HG03025 (cell line): Measurements from ENCODE around the gene GOLT1B.

Experiments used
- ATAC-seq: cut with Tn5 transposase; IDR thresholded peaks from one replicate; pipeline ENCODE4 v1.9.1; 2021; ENCODE audit warnings: mild to moderate bottlenecking, moderate library complexity; ENCODE audit not compliant: unreplicated experiment, low FRiP score

GOLT1B gene

GRCh38 chr12:21559855-21560569, 58.4 kb downstream of the GOLT1B start:
- no peak for ATAC-seq

GRCh38 chr12:21561158-21561557, 59.6 kb downstream of the GOLT1B start:
- ATAC-seq = no peak

GRCh38 chr12:21562859-21563258, 61.3 kb downstream of the GOLT1B start:
- ATAC-seq = no peak

GRCh38 chr12:21566223-21566906, 64.8 kb downstream of the GOLT1B start:
- ATAC-seq = no peak

GRCh38 chr12:21566907-21567394, 65.4 kb downstream of the GOLT1B start:
- ATAC-seq = no peak
